HEK293 (cell line): ENCODE results near the gene RNASEH2A.

Experiments
- BCL6B ChIP-seq: fragments of 450-650 bp; formaldehyde crosslinking; IDR thresholded peaks from 2 replicates; pipeline ENCODE4 v1.5.1; 2017; ENCODE audit warnings: missing biosample characterization, missing genetic modification characterization
- FEZF1 ChIP-seq: fragments of 450-650 bp; formaldehyde crosslinking; IDR thresholded peaks from 2 replicates; pipeline ENCODE4 v1.5.1; 2016; ENCODE audit warnings: missing biosample characterization, missing genetic modification characterization
- GLIS1 ChIP-seq: fragments of 450-650 bp; formaldehyde crosslinking; IDR thresholded peaks from 2 replicates; pipeline ENCODE4 v1.5.1; 2016; ENCODE audit warnings: missing biosample characterization, missing genetic modification characterization
- HOXD13 ChIP-seq: sonication (generic); formaldehyde crosslinking; IDR thresholded peaks from 2 replicates; pipeline ENCODE4 v1.8.0; 2022; ENCODE audit warnings: missing genetic modification reagents, borderline replicate concordance
- IKZF3 ChIP-seq: fragments of 450-650 bp; IDR thresholded peaks from 2 replicates; pipeline ENCODE4 v1.5.0; 2018; ENCODE audit warnings: missing biosample characterization, mild to moderate bottlenecking, missing genetic modification characterization, moderate library complexity
- KLF17 ChIP-seq: fragments of 450-650 bp; formaldehyde crosslinking; IDR thresholded peaks from 2 replicates; pipeline ENCODE4 v1.5.1; 2016; ENCODE audit warnings: missing biosample characterization, missing genetic modification characterization
- OSR2 ChIP-seq: fragments of 450-650 bp; formaldehyde crosslinking; IDR thresholded peaks from 2 replicates; pipeline ENCODE4 v1.5.1; 2016; ENCODE audit warnings: missing biosample characterization, missing genetic modification characterization
- PRDM1 ChIP-seq: fragments of 450-650 bp; formaldehyde crosslinking; IDR thresholded peaks from 2 replicates; pipeline ENCODE4; 2016; ENCODE audit warnings: missing biosample characterization, missing genetic modification characterization
- REST ChIP-seq: fragments of 450-650 bp; formaldehyde crosslinking; IDR thresholded peaks from 2 replicates; pipeline ENCODE4 v1.5.1; 2016; ENCODE audit warnings: missing biosample characterization, missing genetic modification characterization
- SCRT1 ChIP-seq: fragments of 450-650 bp; formaldehyde crosslinking; IDR thresholded peaks from 2 replicates; pipeline ENCODE4 v1.5.1; 2016; ENCODE audit warnings: missing biosample characterization, missing genetic modification characterization, borderline replicate concordance
- SP7 ChIP-seq: fragments of 450-650 bp; formaldehyde crosslinking; IDR thresholded peaks from 2 replicates; pipeline ENCODE4 v1.5.1; 2016; ENCODE audit warnings: missing biosample characterization, missing genetic modification characterization
- TSHZ1 ChIP-seq: fragments of 450-650 bp; formaldehyde crosslinking; IDR thresholded peaks from 2 replicates; pipeline ENCODE4 v1.5.1; 2016; ENCODE audit warnings: missing biosample characterization, missing genetic modification characterization, borderline replicate concordance
- ZBTB6 ChIP-seq: fragments of 450-650 bp; formaldehyde crosslinking; IDR thresholded peaks from 2 replicates; pipeline ENCODE4 v1.5.1; 2017; ENCODE audit warnings: missing biosample characterization, missing genetic modification characterization
- ZIC2 ChIP-seq: fragments of 450-650 bp; formaldehyde crosslinking; IDR thresholded peaks from 2 replicates; pipeline ENCODE4 v1.5.1; 2016; ENCODE audit warnings: missing biosample characterization, missing genetic modification characterization
- ZNF155 ChIP-seq: fragments of 450-650 bp; formaldehyde crosslinking; IDR thresholded peaks from 2 replicates; pipeline ENCODE4 v1.5.1; 2016; ENCODE audit warnings: missing biosample characterization, missing genetic modification characterization
- ZNF335 ChIP-seq: fragments of 450-650 bp; formaldehyde crosslinking; conservative IDR thresholded peaks from 2 replicates; pipeline ENCODE4 v1.5.1; 2016; ENCODE audit warnings: missing biosample characterization, missing genetic modification characterization
- ZNF37A ChIP-seq: fragments of 450-650 bp; IDR thresholded peaks from 2 replicates; pipeline ENCODE4 v1.5.1; 2018; ENCODE audit warnings: missing biosample characterization, missing genetic modification characterization
- ZNF416 ChIP-seq: fragments of 450-650 bp; formaldehyde crosslinking; IDR thresholded peaks from 2 replicates; pipeline ENCODE4 v1.5.1; 2016; ENCODE audit warnings: missing biosample characterization, missing genetic modification characterization
- ZNF510 ChIP-seq: fragments of 450-650 bp; formaldehyde crosslinking; IDR thresholded peaks from 2 replicates; pipeline ENCODE4 v1.5.1; 2018; ENCODE audit warnings: mild to moderate bottlenecking, missing genetic modification characterization, missing biosample characterization; ENCODE audit not compliant: insufficient replicate concordance
- ZNF549 ChIP-seq: fragments of 450-650 bp; IDR thresholded peaks from 2 replicates; pipeline ENCODE4 v1.5.1; 2018; ENCODE audit warnings: missing biosample characterization, missing genetic modification characterization, mild to moderate bottlenecking, inconsistent platforms, moderate library complexity
- ZNF560 ChIP-seq: fragments of 450-650 bp; formaldehyde crosslinking; IDR thresholded peaks from 2 replicates; pipeline ENCODE4 v1.5.1; 2017; ENCODE audit warnings: missing biosample characterization, missing genetic modification characterization, borderline replicate concordance
- ZNF600 ChIP-seq: fragments of 450-650 bp; formaldehyde crosslinking; IDR thresholded peaks from 2 replicates; pipeline ENCODE4 v1.5.1; 2016; ENCODE audit warnings: missing biosample characterization, missing genetic modification characterization
- ZNF626 ChIP-seq: fragments of 450-650 bp; sonication (Bioruptor Pico); formaldehyde crosslinking; IDR thresholded peaks from 2 replicates; pipeline ENCODE4 v1.5.1; 2018; ENCODE audit warnings: missing biosample characterization, missing genetic modification characterization, inconsistent platforms
- ZNF654 ChIP-seq: fragments of 450-650 bp; formaldehyde crosslinking; IDR thresholded peaks from 2 replicates; pipeline ENCODE4 v1.5.1; 2016; ENCODE audit warnings: low read depth, missing biosample characterization, missing genetic modification characterization
- ZNF658 ChIP-seq: fragments of 450-650 bp; formaldehyde crosslinking; IDR thresholded peaks from 2 replicates; pipeline ENCODE4; 2016; ENCODE audit warnings: missing biosample characterization, missing genetic modification characterization
- ZNF776 ChIP-seq: fragments of 450-650 bp; formaldehyde crosslinking; IDR thresholded peaks from 2 replicates; pipeline ENCODE4 v1.5.0; 2017; ENCODE audit warnings: missing biosample characterization, missing genetic modification characterization, borderline replicate concordance
- ZNF777 ChIP-seq: fragments of 450-650 bp; formaldehyde crosslinking; IDR thresholded peaks from 2 replicates; pipeline ENCODE4 v1.5.1; 2017; ENCODE audit warnings: missing biosample characterization, missing genetic modification characterization, borderline replicate concordance
- ZSCAN23 ChIP-seq: fragments of 450-650 bp; formaldehyde crosslinking; IDR thresholded peaks from 2 replicates; pipeline ENCODE4 v1.5.1; 2016; ENCODE audit warnings: missing biosample characterization, missing genetic modification characterization

The RNASEH2A gene

GRCh38 chr19:12847159-12848139 is 41.1 kb downstream of the RNASEH2A start (continued):
- no peak for TF ChIP-seq ZNF510
- no peak for TF ChIP-seq ZBTB6 (tag by site-specific recombination)
- TF ChIP-seq PRDM1 (tag by site-specific recombination): 0 out of 2 replicates have a peak, but pooled peaks have one; percentile 31
- no peak for TF ChIP-seq ZNF549
- no peak for TF ChIP-seq ZSCAN23 (tag by site-specific recombination)
- TF ChIP-seq TSHZ1: no peak
- peak; percentile 37; the same call in 1 of the 2 replicates for TF ChIP-seq GLIS1
- TF ChIP-seq ZNF600 (tag by site-specific recombination): peak; percentile 68; the same call in 1 of the 2 replicates
- TF ChIP-seq ZIC2 (tag by site-specific recombination): no peak
- TF ChIP-seq ZNF658 (tag by site-specific recombination): no peak
- no peak for TF ChIP-seq ZNF155 (tag by site-specific recombination)
- TF ChIP-seq ZNF37A (tag by site-specific recombination): no peak
- no peak for TF ChIP-seq OSR2 (tag by site-specific recombination)
- peak; percentile 73 for TF ChIP-seq SP7
- no peak for TF ChIP-seq ZNF777 (tag by site-specific recombination)
- TF ChIP-seq HOXD13: no peak
- no peak for TF ChIP-seq REST
- no peak for TF ChIP-seq FEZF1 (tag by site-specific recombination)
- no peak for TF ChIP-seq BCL6B (tag by site-specific recombination)
- TF ChIP-seq IKZF3: no peak
- no peak for TF ChIP-seq ZNF776 (tag by site-specific recombination)
- TF ChIP-seq ZNF560 (tag by site-specific recombination): no peak
- TF ChIP-seq SCRT1: no peak
- 0 out of 2 replicates have a peak, but pooled peaks have one; percentile 22 for TF ChIP-seq ZNF335
- no peak for TF ChIP-seq ZNF416
- TF ChIP-seq ZNF654 (tag by site-specific recombination): peak; percentile 59
- TF ChIP-seq ZNF626: no peak
- peak; percentile 85 for TF ChIP-seq KLF17 (tag by site-specific recombination)
